RWPE2 (cell line): ENCODE measurements around the gene GUCA2B.

Experiments used
- ATAC-seq: fragments of 200-7000 bp; cut with Tn5 transposase; 3 replicates; pipeline ENCODE4 v1.9.1; 2021; ENCODE audit warnings: low read depth
- DNase-seq: peaks from one replicate; pipeline ENCODE4 v3.0.0-alpha.2; 2020; ENCODE audit warnings: low spot score
- H3K27ac ChIP-seq: fragments of 450-650 bp; 2 replicates; pipeline ENCODE4 v1.5.1; 2017; ENCODE audit warnings: mild to moderate bottlenecking; ENCODE audit not compliant: poor library complexity, severe bottlenecking
- H3K27me3 ChIP-seq: fragments of 250-450 bp; sonication (Bioruptor Pico); 2 replicates; pipeline ENCODE4 v1.5.1; 2021; ENCODE audit warnings: mild to moderate bottlenecking, moderate library complexity; ENCODE audit not compliant: insufficient read depth, poor library complexity, severe bottlenecking
- H3K36me3 ChIP-seq: fragments of 250-450 bp; sonication (Bioruptor Pico); 2 replicates; pipeline ENCODE4 v1.5.1; 2020; ENCODE audit warnings: low read depth, mild to moderate bottlenecking, moderate library complexity
- H3K4me1 ChIP-seq: fragments of 250-450 bp; sonication (Bioruptor Pico); 2 replicates; pipeline ENCODE4 v1.5.1; 2021; ENCODE audit warnings: mild to moderate bottlenecking, moderate library complexity; ENCODE audit not compliant: insufficient read depth, poor library complexity, severe bottlenecking
- H3K4me3 ChIP-seq: fragments of 250-450 bp; sonication (Bioruptor Pico); 2 replicates; pipeline ENCODE4 v1.5.1; 2021; ENCODE audit warnings: mild to moderate bottlenecking, moderate library complexity; ENCODE audit not compliant: severe bottlenecking
- H3K9me3 ChIP-seq: fragments of 250-450 bp; sonication (Bioruptor Pico); 2 replicates; pipeline ENCODE4 v1.5.1; 2021; ENCODE audit warnings: mild to moderate bottlenecking, moderate library complexity; ENCODE audit not compliant: severe bottlenecking
- CTCF ChIP-seq: fragments of 450-650 bp; IDR thresholded peaks from one replicate; pipeline ENCODE4 v1.5.1; 2017; ENCODE audit warnings: mild to moderate bottlenecking, moderate library complexity; ENCODE audit not compliant: poor library complexity, severe bottlenecking

GUCA2B gene

GRCh38 chr1:42117214-42117613, 36.0 kb upstream of the GUCA2B start:
- Histone ChIP-seq H3K4me1 (no peaks in the 10 kb centered on the region), H3K27ac (no peak overlapping the region), H3K4me3 (no peak overlapping the region), H3K27me3 (no peaks in the 10 kb centered on the region), H3K36me3 (no peaks in the 10 kb centered on the region), H3K9me3 (no peaks in the 10 kb centered on the region)
- TF ChIP-seq CTCF = no peak
- DNase-seq (no peak), ATAC-seq (no peak)

GRCh38 chr1:42118125-42118524, 35.1 kb upstream of the GUCA2B start:
- no peaks in the 10 kb centered on the region for H3K4me1 ChIP-seq
- no peak overlapping the region for H3K27ac ChIP-seq
- H3K9me3 ChIP-seq = no peaks in the 10 kb centered on the region
- DNase-seq (no peak), ATAC-seq (no peak)
- H3K36me3 ChIP-seq = no peaks in the 10 kb centered on the region
- H3K4me3 ChIP-seq = no peak overlapping the region
- TF ChIP-seq CTCF = no peak
- no peaks in the 10 kb centered on the region for H3K27me3 ChIP-seq

GRCh38 chr1:42122408-42122807, 30.8 kb upstream of the GUCA2B start:
- H3K4me1 ChIP-seq = no peaks in the 10 kb centered on the region
- no peak overlapping the region for H3K4me3 ChIP-seq
- TF ChIP-seq CTCF = no peak
- no peaks in the 10 kb centered on the region for H3K9me3 ChIP-seq
- DNase-seq (no peak), ATAC-seq (no peak)
- no peaks in the 10 kb centered on the region for H3K36me3 ChIP-seq
- H3K27ac ChIP-seq = no peak overlapping the region
- H3K27me3 ChIP-seq = peaks cover 2% of the 10 kb centered on the region

GRCh38 chr1:42125552-42125951, 27.7 kb upstream of the GUCA2B start:
- Histone ChIP-seq H3K9me3 (no peaks in the 10 kb centered on the region), H3K27ac (no peak overlapping the region), H3K4me3 (no peak overlapping the region), H3K36me3 (no peaks in the 10 kb centered on the region), H3K4me1 (no peaks in the 10 kb centered on the region), H3K27me3 (peaks cover 2% of the 10 kb centered on the region)
- no peak for ATAC-seq
- no peak for DNase-seq
- no peak for TF ChIP-seq CTCF

- no peak for ATAC-seq
- Histone ChIP-seq H3K27me3 (peaks cover 2% of the 10 kb centered on the region), H3K27ac (no peak overlapping the region), H3K4me3 (no peak overlapping the region), H3K9me3 (no peaks in the 10 kb centered on the region), H3K4me1 (no peaks in the 10 kb centered on the region), H3K36me3 (no peaks in the 10 kb centered on the region)
- no peak for TF ChIP-seq CTCF
- DNase-seq = no peak
These were observed 25.4 kb upstream of the GUCA2B start for GRCh38 chr1:42127767-42128166.
